HT-29 (cell line): Measurements from ENCODE around the gene OR5D13. TPM values are rescaled to one million over a fixed set of nuclear protein-coding genes. Genes with fewer than 3 reads are reported as not detected.

Source experiments
- DNase-seq: peaks from one replicate; pipeline ENCODE4 v3.0.0-alpha.2; 2015; ENCODE audit warnings: low spot score
- total RNA-seq: library from RNA; depleted of rRNA; stranded (reverse); fragments of >200 nt; shearing (Covaris generic); gene quantifications from 2 replicates; pipeline ENCODE4 v1.2.3, GENCODE V29; 2014; rRNA removed

OR5D13 gene, protein sequence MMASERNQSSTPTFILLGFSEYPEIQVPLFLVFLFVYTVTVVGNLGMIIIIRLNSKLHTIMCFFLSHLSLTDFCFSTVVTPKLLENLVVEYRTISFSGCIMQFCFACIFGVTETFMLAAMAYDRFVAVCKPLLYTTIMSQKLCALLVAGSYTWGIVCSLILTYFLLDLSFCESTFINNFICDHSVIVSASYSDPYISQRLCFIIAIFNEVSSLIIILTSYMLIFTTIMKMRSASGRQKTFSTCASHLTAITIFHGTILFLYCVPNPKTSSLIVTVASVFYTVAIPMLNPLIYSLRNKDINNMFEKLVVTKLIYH
- not detected in 2 replicates for total RNA-seq

- DNase-seq: no peak
These were observed at the start of gene OR5D13 for GRCh38 chr11:55773138-55773537. Gene OR5D13, plus strand, starts transcription at chr11:55773438. Its CDS starts 0 bp downstream, at chr11:55773438.

DNA sequence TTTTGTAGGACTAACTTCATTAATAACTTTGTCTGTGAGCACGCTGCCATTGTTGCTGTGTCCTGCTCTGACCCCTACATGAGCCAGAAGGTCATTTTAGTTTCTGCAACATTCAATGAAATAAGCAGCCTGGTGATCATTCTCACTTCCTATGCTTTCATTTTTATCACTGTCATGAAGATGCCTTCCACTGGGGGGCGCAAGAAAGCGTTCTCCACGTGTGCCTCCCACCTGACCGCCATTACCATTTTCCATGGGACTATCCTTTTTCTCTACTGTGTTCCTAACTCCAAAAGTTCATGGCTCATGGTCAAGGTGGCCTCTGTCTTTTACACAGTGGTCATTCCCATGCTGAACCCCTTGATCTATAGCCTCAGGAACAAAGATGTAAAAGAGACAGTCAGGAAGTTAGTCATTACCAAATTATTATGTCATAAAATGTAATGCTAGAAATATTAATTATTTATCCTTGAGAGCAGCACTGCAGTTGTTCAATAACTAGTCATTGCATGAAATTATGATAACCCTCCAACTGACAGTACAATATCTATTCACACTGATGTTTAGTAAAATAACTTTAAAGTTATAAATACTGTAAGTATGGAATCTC lies 46.4 kb upstream of the OR5D13 start:
- peak; percentile 45 for DNase-seq

- no peak for DNase-seq
These were observed 40.3 kb upstream of the OR5D13 start for GRCh38 chr11:55732936-55733335.

DNA sequence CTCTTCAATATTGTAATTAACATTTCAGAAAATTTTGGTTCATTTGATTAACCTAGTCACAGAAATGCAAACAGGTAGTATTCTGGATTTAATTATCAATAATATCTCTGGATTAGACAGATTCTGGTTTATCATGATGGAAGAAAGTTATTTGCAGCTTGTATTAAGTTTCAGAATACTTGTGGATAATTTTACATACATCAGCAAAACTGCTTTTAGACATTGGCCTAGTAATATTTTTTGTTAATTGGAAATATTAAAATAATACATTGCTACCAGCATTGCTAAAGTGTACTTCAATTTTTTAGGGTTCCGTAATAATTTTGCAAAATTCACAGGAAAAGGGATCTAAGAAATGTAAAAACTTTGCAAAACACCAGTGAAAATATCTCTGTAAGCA lies 18.4 kb downstream of the OR5D13 start:
- DNase-seq: no peak

DNA sequence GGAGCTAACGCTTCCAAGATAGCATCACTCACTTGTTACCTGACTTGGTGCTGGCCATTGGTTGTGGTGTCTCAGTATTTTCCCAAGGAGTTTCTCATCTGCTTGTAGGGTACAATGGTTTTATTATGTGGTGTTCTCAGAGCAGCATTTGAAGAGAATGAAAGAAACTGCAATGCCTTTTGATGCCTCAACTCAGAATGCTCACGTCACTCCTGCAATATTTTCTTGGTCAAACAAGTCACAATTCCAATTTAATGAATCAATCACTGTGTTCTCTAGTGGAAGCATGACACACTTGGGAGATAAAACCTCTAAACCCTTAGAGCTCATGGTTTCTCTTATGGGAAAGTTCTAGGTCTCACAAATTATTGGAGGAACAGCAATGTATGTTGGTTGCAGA lies 20.1 kb downstream of the OR5D13 start:
- DNase-seq: no peak

DNA sequence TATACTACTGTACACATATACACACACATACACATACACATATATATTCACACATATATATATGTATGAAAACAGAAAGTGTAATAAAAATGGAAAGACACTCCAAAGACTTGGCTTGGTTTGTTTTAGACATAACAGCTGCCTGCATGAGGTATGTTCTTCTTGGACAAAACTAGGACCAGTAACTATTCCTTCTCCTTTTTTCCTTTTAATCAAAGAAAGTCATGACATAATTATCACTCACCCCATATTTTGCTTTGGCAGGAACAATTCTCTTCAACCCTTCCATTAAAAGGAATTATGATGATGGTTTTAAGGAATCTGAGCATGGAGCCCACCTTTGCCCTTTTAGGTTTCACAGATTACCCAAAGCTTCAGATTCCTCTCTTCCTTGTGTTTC lies 22.0 kb downstream of the OR5D13 start, which contains the start of gene OR5D14:
TSS of gene OR5D14 (plus strand) at position 301 of the 400 bp plus-strand sequence. CDS start at position 301, 0 bp downstream.
- no peak for DNase-seq

DNA sequence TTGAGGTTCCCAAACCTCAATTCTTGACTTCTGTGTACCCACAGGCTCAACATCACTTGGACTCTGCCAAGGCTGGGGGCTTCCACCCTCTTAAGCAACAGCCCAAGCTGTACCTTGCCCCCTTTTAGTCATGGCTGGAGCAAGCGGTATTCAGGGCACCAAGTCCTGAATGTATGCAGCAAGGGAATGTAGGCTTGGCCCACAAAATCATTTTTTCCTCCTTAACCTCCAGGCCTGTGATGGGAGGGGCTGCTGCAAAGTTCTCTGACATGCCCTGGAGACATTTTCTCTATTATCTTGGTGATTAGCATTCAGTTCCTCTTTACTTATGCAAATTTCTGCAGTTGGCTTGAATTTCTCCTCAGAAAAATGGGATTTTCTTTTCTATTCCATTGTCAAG lies 33.0 kb downstream of the OR5D13 start:
- DNase-seq: no peak

DNA sequence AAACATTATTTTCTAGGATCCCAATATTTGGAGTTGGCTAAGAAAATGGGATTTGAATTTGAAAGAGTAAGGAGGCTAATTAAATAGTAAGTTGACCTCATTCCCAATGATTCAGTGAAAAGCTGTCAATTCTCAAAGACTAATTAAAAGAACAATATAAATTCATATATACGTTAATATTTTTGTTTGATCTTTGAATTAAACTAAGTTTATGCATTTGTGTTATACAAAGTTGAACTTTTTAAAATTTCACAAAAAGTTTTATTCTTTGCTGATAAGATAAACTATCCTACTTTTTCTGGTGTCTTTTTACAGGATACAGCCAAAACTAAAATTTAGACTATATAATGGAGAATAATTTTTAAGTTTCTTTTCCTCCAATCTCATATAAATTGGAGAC lies 37.8 kb downstream of the OR5D13 start, which contains the start of gene OR5L1:
TSS of gene OR5L1 (plus strand) at position 301 of the 400 bp plus-strand sequence. CDS start 100 bp downstream, outside the sequence.
- no peak for DNase-seq

GRCh38 chr11:55819330-55819729 lies 46.1 kb downstream of the OR5D13 start, which contains the start of gene OR5D18:
Gene OR5D18, plus strand, starts transcription at chr11:55819630. Its CDS starts 0 bp downstream, at chr11:55819630.
- DNase-seq: no peak

Other genes starting within 250 kb of the OR5D13 start
- gene OR4C15, start 219.0 kb upstream of the OR5D13 start, total RNA-seq: not detected in 2 replicates
- not detected in 2 replicates for gene OR4C16, start 201.3 kb upstream of the OR5D13 start, total RNA-seq
- gene OR4C11, start 165.8 kb upstream of the OR5D13 start, total RNA-seq: not detected in 2 replicates
- not detected in 2 replicates for gene OR4P4, start 138.3 kb upstream of the OR5D13 start, total RNA-seq
- gene OR4S2, start 125.1 kb upstream of the OR5D13 start, total RNA-seq: not detected in 2 replicates
- not detected in 2 replicates for gene OR4C6, start 111.2 kb upstream of the OR5D13 start, total RNA-seq
- not detected in 2 replicates for gene OR5D14, start 22.1 kb downstream of the OR5D13 start, total RNA-seq
- gene OR5L1, start 37.9 kb downstream of the OR5D13 start, total RNA-seq: not detected in 2 replicates
- gene OR5D18, start 46.2 kb downstream of the OR5D13 start, total RNA-seq: not detected in 2 replicates
- gene OR5L2, start 53.8 kb downstream of the OR5D13 start, total RNA-seq: not detected in 2 replicates
- gene OR5D16, start 65.3 kb downstream of the OR5D13 start, total RNA-seq: not detected in 2 replicates
- not detected in 2 replicates for gene TRIM51, start 109.9 kb downstream of the OR5D13 start, total RNA-seq
- gene OR5W2, start 141.1 kb downstream of the OR5D13 start, total RNA-seq: not detected in 2 replicates
- not detected in 2 replicates for gene OR5I1, start 163.0 kb downstream of the OR5D13 start, total RNA-seq
- gene OR10AG1, start 196.5 kb downstream of the OR5D13 start, total RNA-seq: not detected in 2 replicates
- not detected in 2 replicates for gene OR5F1, start 221.2 kb downstream of the OR5D13 start, total RNA-seq